Measurements from ENCODE around the gene MTHFD1. TPM values are rescaled to one million over a fixed set of nuclear protein-coding genes. Genes with fewer than 3 reads are reported as not detected.
A peak's percentile ranks its signal among the peaks of the same experiment; 100 is the strongest.

Gene MTHFD1
- total and polyA plus RNA-seq, 9 of the 15 experiments (the other 6 are each of a cell fraction or from before 2014, with no cell fraction given), result 66.7 to 158 (median 90.9) TPM

DNA sequence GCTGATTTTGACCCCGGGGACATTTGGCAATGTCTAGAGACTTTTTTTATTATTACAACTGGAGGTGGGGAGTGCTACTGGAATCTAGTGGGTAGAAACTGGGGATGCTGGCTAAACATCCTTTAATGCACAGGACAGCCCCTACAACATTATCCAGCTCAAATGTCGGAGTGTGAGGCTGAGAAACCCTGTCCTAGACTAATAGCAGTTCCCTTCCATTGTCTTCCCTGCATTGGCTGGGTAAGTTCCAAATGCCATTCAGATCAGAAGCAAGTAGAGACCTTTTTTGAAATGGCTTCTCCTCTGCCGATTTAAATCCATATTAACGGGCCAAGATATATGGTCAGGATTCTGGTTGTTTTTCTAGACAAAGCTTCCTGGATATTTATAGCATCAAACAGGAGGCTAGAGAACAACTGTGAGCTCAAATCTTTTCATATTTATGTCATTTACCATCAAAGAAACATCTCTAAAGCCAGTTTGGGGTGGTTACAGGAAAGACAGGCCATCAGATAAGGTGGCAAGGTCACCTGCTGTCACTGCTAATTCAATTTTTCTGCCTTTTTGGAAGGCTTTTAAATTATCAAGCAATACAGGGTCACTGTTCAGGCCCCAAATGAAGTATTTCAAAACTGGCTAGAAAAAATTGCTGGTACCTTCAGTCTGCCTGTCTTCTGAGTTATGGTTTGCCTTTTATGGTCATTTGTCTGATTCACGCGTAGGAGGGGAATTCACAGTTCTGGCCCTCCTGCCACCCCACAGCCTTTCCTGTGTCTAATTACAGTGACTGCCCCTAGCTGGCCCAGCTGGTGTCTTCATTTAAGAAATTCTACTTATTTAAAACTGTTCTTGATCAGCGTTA lies 57.1 kb downstream of the MTHFD1 start:
- CTCF ChIA-PET (ENCODE audit: low intra/inter-chr PET ratio), result interaction anchor here (0.5 kb wide), 1 partner anchor 8 kb away, joined by 3 read pairs; no protein-coding TSS in a partner anchor
- no peak overlapping the region for H3K4me2 ChIP-seq (ENCODE audit: insufficient read depth, low read length)

DNA sequence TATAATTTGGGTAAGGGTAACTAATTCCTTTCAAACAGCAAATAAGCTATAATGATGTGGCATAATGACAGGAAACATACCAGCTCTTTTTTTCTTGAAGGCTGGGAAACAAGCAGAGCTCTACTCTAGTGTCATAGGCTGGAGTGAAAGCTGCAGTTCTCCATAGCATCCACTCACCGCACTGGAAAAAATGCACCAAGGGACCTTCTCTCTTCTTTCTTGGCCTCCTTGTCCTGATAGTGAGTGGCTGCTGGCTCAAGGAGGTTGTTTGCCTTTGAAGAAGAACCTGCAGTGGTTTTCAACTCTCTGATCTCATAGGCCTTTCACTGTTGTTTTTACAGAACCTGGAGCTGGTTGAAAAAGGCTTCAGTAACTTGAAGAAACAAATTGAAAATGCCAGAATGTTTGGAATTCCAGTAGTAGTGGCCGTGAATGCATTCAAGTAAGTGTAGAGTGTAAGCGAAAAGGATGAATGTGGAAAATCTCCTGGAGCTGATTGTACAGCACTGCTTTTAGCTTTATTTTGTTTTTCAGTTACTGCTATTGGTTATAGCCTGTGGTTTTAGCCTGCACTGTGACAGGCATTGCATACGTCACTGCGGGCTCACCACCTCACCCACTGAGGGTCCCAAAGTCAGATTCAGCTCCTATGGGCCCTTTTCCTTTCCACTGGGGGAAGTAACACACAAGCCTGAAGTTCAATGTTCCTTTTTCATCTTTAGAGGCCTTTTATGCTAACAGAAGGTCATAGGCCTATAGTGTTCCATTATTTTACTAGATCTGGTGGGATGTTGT lies 59.9 kb downstream of the MTHFD1 start:
- Histone ChIP-seq H3K4me2 (ENCODE audit: insufficient read depth, low read length) (no peak overlapping the region), H3K79me2 (ENCODE audit: control insufficient read depth, insufficient read depth, low read length) (no peaks in the 10 kb centered on the region), H4K20me1 (replicated peaks; ENCODE audit: control insufficient read depth, insufficient read depth, low read length) (no peaks in the 10 kb centered on the region), H3K27ac (ENCODE audit: extremely low read depth, low read depth, low read length) (no peak overlapping the region), H3K27me3 (ENCODE audit: control insufficient read depth in 2 of 2, insufficient read depth in 2 of 2, low read length in 2 of 2) (no peaks in the 10 kb centered on the region), H3K9me3 (replicated peaks; ENCODE audit: control insufficient read depth, insufficient read depth, low read depth, low read length) (no peaks in the 10 kb centered on the region), H3K9me1 (ENCODE audit: control insufficient read depth, insufficient read depth, low read length) (no peaks in the 10 kb centered on the region), H2AFZ (ENCODE audit: low read depth, low read length) (no peak overlapping the region), H3K9ac (ENCODE audit: insufficient read depth in 1 of 2, low read depth in 2 of 2, low read length in 2 of 2) (no peak overlapping the region), H3K36me3 (ENCODE audit: control insufficient read depth, insufficient read depth, low read length) (peaks cover 71% of the 10 kb centered on the region), H3K4me3 (no peak overlapping the region), H3K4me1 (replicated peaks in 1 of 2; ENCODE audit: control insufficient read depth in 2 of 2, insufficient read depth in 2 of 2, low read length in 2 of 2) (no peaks in the 10 kb centered on the region)
- ATAC-seq, result no peak
- no peak for DNase-seq (ENCODE audit: extremely low read depth in 1 of 4, low spot score in 3 of 4)
- CTCF ChIA-PET (ENCODE audit: low intra/inter-chr PET ratio), result no interaction called here
- no TSS peak for BruUV-seq (replicated peaks)
- WGBS (ENCODE audit: insufficient coverage, low coverage, missing lambda C conversion rate), result 93% methylated on average over 3 of the region's 5 CpGs
- intact Hi-C loops (cut with micrococcal nuclease), result no loop called here
- FAIRE-seq, result no peak
- POLR2A ChIA-PET, result interaction anchor here (0.9 to 2.1 kb wide), 4 partner anchors 12 to 19 kb away, joined by 3 to 4 read pairs (median 3); no protein-coding TSS in a partner anchor
- in situ Hi-C loops (cut with MboI), result no loop called here
- TF ChIP-seq NR2C1 (IDR thresholded peaks at IDR 0.05) (no peak), NR2C1 (tag; IDR thresholded peaks at IDR 0.05) (no peak), RBBP5 (IDR thresholded peaks at IDR 0.05; ENCODE audit: borderline replicate concordance, insufficient read depth, low read length, poor library complexity, severe bottlenecking) (no peak), ASH1L (IDR thresholded peaks at IDR 0.05; ENCODE audit: borderline replicate concordance, low read depth, partially characterized antibody) (no peak), BRD9 (IDR thresholded peaks at IDR 0.05; ENCODE audit: low read depth, partially characterized antibody) (no peak), EWSR1 (IDR thresholded peaks at IDR 0.05; ENCODE audit: borderline replicate concordance, low read depth, partially characterized antibody) (no peak), NR4A1 (CRISPR knock-in tag; IDR thresholded peaks at IDR 0.05) (no peak), NR4A1 (tag; IDR thresholded peaks at IDR 0.05) (no peak), SIN3B (IDR thresholded peaks at IDR 0.05; ENCODE audit: low read depth) (no peak)
- TF ChIP-seq, protein P1, sequence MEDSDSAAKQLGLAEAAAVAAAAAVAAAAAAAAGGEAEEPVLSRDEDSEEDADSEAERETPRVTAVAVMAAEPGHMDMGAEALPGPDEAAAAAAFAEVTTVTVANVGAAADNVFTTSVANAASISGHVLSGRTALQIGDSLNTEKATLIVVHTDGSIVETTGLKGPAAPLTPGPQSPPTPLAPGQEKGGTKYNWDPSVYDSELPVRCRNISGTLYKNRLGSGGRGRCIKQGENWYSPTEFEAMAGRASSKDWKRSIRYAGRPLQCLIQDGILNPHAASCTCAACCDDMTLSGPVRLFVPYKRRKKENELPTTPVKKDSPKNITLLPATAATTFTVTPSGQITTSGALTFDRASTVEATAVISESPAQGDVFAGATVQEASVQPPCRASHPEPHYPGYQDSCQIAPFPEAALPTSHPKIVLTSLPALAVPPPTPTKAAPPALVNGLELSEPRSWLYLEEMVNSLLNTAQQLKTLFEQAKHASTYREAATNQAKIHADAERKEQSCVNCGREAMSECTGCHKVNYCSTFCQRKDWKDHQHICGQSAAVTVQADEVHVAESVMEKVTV (CRISPR knock-in tag; IDR thresholded peaks at IDR 0.05), result no peak

More for the DNA sequence above, 57.1 kb downstream of the MTHFD1 start:
- Histone ChIP-seq H3K4me3 (no peak overlapping the region), H3K9ac (ENCODE audit: insufficient read depth in 1 of 2, low read depth in 2 of 2, low read length in 2 of 2) (no peak overlapping the region), H3K9me3 (replicated peaks; ENCODE audit: control insufficient read depth, insufficient read depth, low read depth, low read length) (no peaks in the 10 kb centered on the region), H3K4me1 (replicated peaks in 1 of 2; ENCODE audit: control insufficient read depth in 2 of 2, insufficient read depth in 2 of 2, low read length in 2 of 2) (no peaks in the 10 kb centered on the region), H4K20me1 (replicated peaks; ENCODE audit: control insufficient read depth, insufficient read depth, low read length) (no peaks in the 10 kb centered on the region), H3K27ac (ENCODE audit: extremely low read depth, low read depth, low read length) (peak overlapping the region; percentile 63; the same call in 1 of the 3 replicates), H3K9me1 (ENCODE audit: control insufficient read depth, insufficient read depth, low read length) (no peaks in the 10 kb centered on the region), H3K79me2 (ENCODE audit: control insufficient read depth, insufficient read depth, low read length) (no peaks in the 10 kb centered on the region), H3K27me3 (ENCODE audit: control insufficient read depth in 2 of 2, insufficient read depth in 2 of 2, low read length in 2 of 2) (no peaks in the 10 kb centered on the region), H3K36me3 (ENCODE audit: control insufficient read depth, insufficient read depth, low read length) (peaks cover 78% of the 10 kb centered on the region), H2AFZ (ENCODE audit: low read depth, low read length) (no peak overlapping the region)
- peak; percentile 54; the same call in 2 of the 3 replicates for ATAC-seq
- intact Hi-C loops (cut with micrococcal nuclease), result no loop called here
- POLR2A ChIA-PET, result interaction anchor here (1.4 kb wide), 1 partner anchor 11 kb away, joined by 3 read pairs; no protein-coding TSS in a partner anchor
- DNase-seq (ENCODE audit: extremely low read depth in 1 of 4, low spot score in 3 of 4), result peak in 1 of 4 experiments; percentile 16
- in situ Hi-C loops (cut with MboI), result no loop called here
- TF ChIP-seq MEIS2 (IDR thresholded peaks at IDR 0.05; ENCODE audit: partially characterized antibody) (peak; percentile 11), NFIX (CRISPR knock-in tag; IDR thresholded peaks at IDR 0.05; ENCODE audit: low read depth) (no peak), SRF (CRISPR knock-in tag; IDR thresholded peaks at IDR 0.05) (peak; percentile 50 to 91; a peak in 3 of 4 replicates)
- no peak for FAIRE-seq
- BruUV-seq (replicated peaks), result no TSS peak
- WGBS (ENCODE audit: insufficient coverage, low coverage, missing lambda C conversion rate), result 84% methylated on average over 5 of the region's 7 CpGs
